Placental epithelial cell (primary cell): ENCODE results near the gene TBCB. TPM values are rescaled to one million over a fixed set of nuclear protein-coding genes. Genes with fewer than 3 reads are reported as not detected.

Experiments used
- total RNA-seq: library from RNA; depleted of rRNA; stranded (reverse); fragments of >200 nt; gene quantifications from 2 replicates; pipeline ENCODE4 v1.2.3, GENCODE V29; 2012

TBCB gene
- 173 and 337 TPM in 2 replicates for total RNA-seq

GRCh38 chr19:36115453-36116343 is at the start of gene TBCB:
Gene TBCB (plus strand): TSS chr19:36115468. CDS start chr19:36115561, 93 bp downstream.

GRCh38 chr19:36110487-36111199 is 4.6 kb upstream of the TBCB start, which contains the start of gene OVOL3:
Gene OVOL3 (plus strand): TSS chr19:36111143. CDS start chr19:36111203, 60 bp downstream.

GRCh38 chr19:36114721-36115452 is 381 bp upstream of the TBCB start, which contains the start of gene POLR2I:
Gene POLR2I (minus strand): TSS chr19:36114875. CDS start chr19:36114856, 19 bp downstream.

GRCh38 chr19:36139473-36140303 is 24.4 kb downstream of the TBCB start, which contains the start of gene CAPNS1:
Gene CAPNS1 (plus strand): TSS chr19:36140066. CDS start chr19:36141012, 946 bp downstream.

GRCh38 chr19:36152352-36153091 is 37.3 kb downstream of the TBCB start, which contains the start of gene COX7A1:
Gene COX7A1 (minus strand): TSS chr19:36152447. CDS start chr19:36152407, 40 bp downstream.

Other genes with a start within 250 kb of the TBCB start
- 5.5 and 9.1 TPM in 2 replicates for gene APLP1, start 246.9 kb upstream of the TBCB start, total RNA-seq
- gene NFKBID, start 214.9 kb upstream of the TBCB start, total RNA-seq, result 5.6 and 16.5 TPM in 2 replicates
- gene HCST, start 212.9 kb upstream of the TBCB start, total RNA-seq, result 3.1 and 3.5 TPM in 2 replicates
- gene TYROBP, start 207.2 kb upstream of the TBCB start, total RNA-seq, result not detected in 2 replicates
- gene LRFN3, start 179.1 kb upstream of the TBCB start, total RNA-seq, result 8.6 and 11.6 TPM in 2 replicates
- 17.4 and 22.4 TPM in 2 replicates for gene SDHAF1, start 120.3 kb upstream of the TBCB start, total RNA-seq
- gene SYNE4, start 106.7 kb upstream of the TBCB start, total RNA-seq, result 8.5 and 10.2 TPM in 2 replicates
- 11.0 and 18.3 TPM in 2 replicates for gene ALKBH6, start 101.3 kb upstream of the TBCB start, total RNA-seq
- gene CLIP3, start 82.6 kb upstream of the TBCB start, total RNA-seq, result 6.3 and 13.0 TPM in 2 replicates
- gene THAP8, start 61.2 kb upstream of the TBCB start, total RNA-seq, result 5.5 and 8.1 TPM in 2 replicates
- 14.1 and 17.5 TPM in 2 replicates for gene WDR62, start 60.6 kb upstream of the TBCB start, total RNA-seq
- gene OVOL3, start 4.3 kb upstream of the TBCB start, total RNA-seq, result not detected in 2 replicates
- gene POLR2I, start 593 bp upstream of the TBCB start, total RNA-seq, result 55.5 and 82.8 TPM in 2 replicates
- gene CAPNS1, start 24.6 kb downstream of the TBCB start, total RNA-seq, result 413 and 636 TPM in 2 replicates
- gene COX7A1, start 37.0 kb downstream of the TBCB start, total RNA-seq, result 4.9 and 53.8 TPM in 2 replicates
- gene ZNF565, start 99.2 kb downstream of the TBCB start, total RNA-seq, result 4.6 and 6.3 TPM in 2 replicates
- gene ZNF146, start 99.6 kb downstream of the TBCB start, total RNA-seq, result 77.3 and 79.3 TPM in 2 replicates